KBM-7 (cell line): ENCODE data around the gene TMEM231.
"Not testable (repeated sequence)": the region's sequence is repeated elsewhere in the genome, so short reads cannot be mapped to it uniquely, and the experiment has no call there.

ENCODE experiments used
- DNase-seq: peaks from one replicate; pipeline ENCODE4 v3.0.0-alpha.2; 2015
- in situ Hi-C: fragments of 300-500 bp; cut with MboI; formaldehyde crosslinking; loops from 2 replicates; pipeline ENCODE4 v1.14.3; 2020; ENCODE audit warnings: low sequenced_read_pairs, low pct_unique_long_range_greater_than_20kb, mixed read lengths

Gene TMEM231

GRCh38 chr16:75498605-75499322, 57.3 kb downstream of the TMEM231 start:
- in situ Hi-C loops, result loop anchor here (25.0 kb wide), 1 partner anchor 264 kb away; no protein-coding TSS in a partner anchor

GRCh38 chr16:75497558-75497957, 58.5 kb downstream of the TMEM231 start:
- no peak for DNase-seq
- in situ Hi-C loops, result loop anchor here (25.0 kb wide), 1 partner anchor 265 kb away; no protein-coding TSS in a partner anchor

More at GRCh38 chr16:75498605-75499322, 57.3 kb downstream of the TMEM231 start:
- not testable (repeated sequence) for DNase-seq

GRCh38 chr16:75495076-75495674, 60.9 kb downstream of the TMEM231 start, which contains the start of gene CHST6:
TSS of gene CHST6 (minus strand) at chr16:75495441. CDS start at chr16:75479828, 15,613 bp downstream.
- in situ Hi-C loops, result loop anchor here (25.0 kb wide), 1 partner anchor 267 kb away; no protein-coding TSS in a partner anchor
- DNase-seq, result no peak

GRCh38 chr16:75494661-75495075, 61.4 kb downstream of the TMEM231 start:
- DNase-seq, result no peak
- in situ Hi-C loops, result loop anchor here (25.0 kb wide), 1 partner anchor 268 kb away; no protein-coding TSS in a partner anchor

GRCh38 chr16:75494184-75494583, 61.9 kb downstream of the TMEM231 start:
- in situ Hi-C loops, result loop anchor here (25.0 kb wide), 1 partner anchor 268 kb away; no protein-coding TSS in a partner anchor
- no peak for DNase-seq

DNA sequence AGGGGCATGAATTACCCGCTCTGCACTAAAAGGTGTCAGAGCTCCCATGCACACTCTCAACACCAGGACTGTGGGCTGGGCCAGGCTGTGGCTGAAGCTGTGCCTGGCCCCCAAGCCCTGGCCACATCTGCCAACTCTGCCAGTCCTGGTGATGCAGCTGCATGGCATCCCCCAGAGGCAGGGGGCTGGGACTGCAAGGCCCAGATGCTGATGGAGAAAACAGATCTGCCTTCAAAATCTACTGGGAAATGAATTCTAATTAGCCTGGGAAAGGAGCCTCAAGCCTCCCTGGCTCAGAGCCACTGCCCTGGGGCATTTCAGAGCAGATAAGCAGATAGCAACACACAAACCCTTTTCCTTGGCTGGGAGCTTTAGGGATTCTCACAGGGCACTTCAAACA, 64.2 kb downstream of the TMEM231 start:
- DNase-seq, result no peak

GRCh38 chr16:75488322-75488721, 67.7 kb downstream of the TMEM231 start:
- no peak for DNase-seq
- in situ Hi-C loops, result loop anchor here (25.0 kb wide), 1 partner anchor 274 kb away; no protein-coding TSS in a partner anchor

More for the DNA sequence above, 64.2 kb downstream of the TMEM231 start:
- in situ Hi-C loops, result loop anchor here (25.0 kb wide), 1 partner anchor 270 kb away; no protein-coding TSS in a partner anchor
